Stimulated activated CD8-positive, alpha-beta memory T cell treated with anti-CD3 and anti-CD28 coated beads, Interleukin-2, amount 100 ng/mL, for 48 hours (primary cell): ENCODE results near the gene GFOD1.

ENCODE experiments used
- DNase-seq, 2 donors: peaks; one replicate each; pipeline ENCODE4 v3.0.0-alpha.2; 2020; ENCODE audit warnings: low read depth in 2 of 2

Gene GFOD1

GRCh38 chr6:13427316-13427715 is 60.1 kb downstream of the GFOD1 start:
- DNase-seq = no peak

GRCh38 chr6:13425943-13426931 is 61.2 kb downstream of the GFOD1 start:
- DNase-seq = peak; percentile 30 to 43

- DNase-seq = no peak
Observed at GRCh38 chr6:13425270-13425873, 62.0 kb downstream of the GFOD1 start.

GRCh38 chr6:13423252-13423651 is 64.1 kb downstream of the GFOD1 start:
- DNase-seq = no peak

GRCh38 chr6:13422681-13423221 is 64.6 kb downstream of the GFOD1 start:
- no peak for DNase-seq

GRCh38 chr6:13421425-13422059 is 65.9 kb downstream of the GFOD1 start:
- no peak for DNase-seq

GRCh38 chr6:13420269-13420668 is 67.1 kb downstream of the GFOD1 start:
- DNase-seq = no peak

- no peak for DNase-seq
Observed at GRCh38 chr6:13419422-13420195, 67.8 kb downstream of the GFOD1 start.

- DNase-seq = no peak
Observed at GRCh38 chr6:13418844-13419243, 68.6 kb downstream of the GFOD1 start.

GRCh38 chr6:13417954-13418353 is 69.4 kb downstream of the GFOD1 start:
- DNase-seq = no peak

GRCh38 chr6:13417431-13417830 is 70.0 kb downstream of the GFOD1 start:
- no peak for DNase-seq

- DNase-seq = no peak
Observed at GRCh38 chr6:13415283-13415682, 72.1 kb downstream of the GFOD1 start.

- DNase-seq = no peak
Observed at GRCh38 chr6:13413900-13414555, 73.4 kb downstream of the GFOD1 start.

- no peak for DNase-seq
Observed at GRCh38 chr6:13413466-13413862, 73.9 kb downstream of the GFOD1 start.

GRCh38 chr6:13412639-13413465 is 74.5 kb downstream of the GFOD1 start:
- DNase-seq = no peak

GRCh38 chr6:13412211-13412610 is 75.2 kb downstream of the GFOD1 start:
- no peak for DNase-seq

GRCh38 chr6:13411484-13411883 is 75.9 kb downstream of the GFOD1 start:
- no peak for DNase-seq

- no peak for DNase-seq
Observed at GRCh38 chr6:13409991-13410390, 77.4 kb downstream of the GFOD1 start.

GRCh38 chr6:13407709-13408695 is 79.4 kb downstream of the GFOD1 start:
- DNase-seq = no peak
